Stimulated activated effector memory CD8-positive, alpha-beta T cell treated with anti-CD3 and anti-CD28 coated beads, Interleukin-12 subunit alpha, Interleukin-12 subunit beta, amount 100 ng/mL, for 72 hours (primary cell): Measurements from ENCODE around the gene PRR36.

Experiments used
- ATAC-seq: fragments of 150-1000 bp; cut with Tn5 transposase; 2 replicates; pipeline ENCODE4 v1.10.0; 2021
- DNase-seq, 2 donors: peaks; one replicate each; pipeline ENCODE4 v3.0.0; 2021 to 2022; ENCODE audit warnings: low spot score in 2 of 2
- H3K27ac Mint-ChIP-seq: one replicate; pipeline ENCODE4 v1.8.0; 2022; ENCODE audit warnings: mild to moderate bottlenecking, mixed read lengths
- H3K36me3 Mint-ChIP-seq: one replicate; pipeline ENCODE4 v1.8.0; 2022; ENCODE audit warnings: mild to moderate bottlenecking, mixed read lengths
- H3K4me1 Mint-ChIP-seq: one replicate; pipeline ENCODE4 v1.8.0; 2022; ENCODE audit warnings: mixed read lengths
- H3K4me3 Mint-ChIP-seq: one replicate; pipeline ENCODE4 v1.8.0; 2022; ENCODE audit warnings: mild to moderate bottlenecking, mixed read lengths
- H3K9me3 Mint-ChIP-seq: one replicate; pipeline ENCODE4 v1.8.0; 2022; ENCODE audit warnings: mixed read lengths

The PRR36 gene

GRCh38 chr19:7907544-7907943, 33.4 kb upstream of the PRR36 start:
- no peaks in the 10 kb centered on the region for H3K9me3 Mint-ChIP-seq
- no peak for DNase-seq
- H3K27ac Mint-ChIP-seq, result no peak overlapping the region
- peaks cover 51% of the 10 kb centered on the region for H3K36me3 Mint-ChIP-seq
- no peak overlapping the region for H3K4me3 Mint-ChIP-seq
- ATAC-seq, result no peak
- peaks cover 41% of the 10 kb centered on the region for H3K4me1 Mint-ChIP-seq

DNA sequence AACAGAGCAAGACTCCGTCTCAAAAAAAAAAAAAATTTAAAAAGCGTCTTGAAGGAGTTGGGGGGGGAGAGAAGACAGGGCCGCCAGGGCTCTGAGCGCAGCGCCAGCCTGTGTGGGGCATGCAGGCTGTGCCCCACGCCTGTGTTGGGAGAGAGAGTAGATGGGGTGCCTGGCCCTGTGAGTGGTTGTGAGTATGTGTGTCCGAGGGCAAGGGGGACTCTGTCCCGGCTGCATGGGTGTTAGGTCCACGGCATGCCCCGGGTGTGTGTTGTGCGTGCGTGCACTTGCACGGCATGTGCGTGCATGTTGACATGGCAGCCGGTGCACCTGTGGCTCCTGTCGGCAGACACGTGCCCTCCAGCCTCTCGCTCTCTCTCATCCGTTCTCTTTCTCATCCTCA, 32.9 kb upstream of the PRR36 start:
- DNase-seq (peak in 1 of 2 donors; percentile 49), ATAC-seq (no peak)
- Mint-ChIP-seq H3K27ac (no peak overlapping the region), H3K9me3 (no peaks in the 10 kb centered on the region), H3K36me3 (peaks cover 50% of the 10 kb centered on the region), H3K4me1 (peaks cover 42% of the 10 kb centered on the region), H3K4me3 (no peak overlapping the region)

DNA sequence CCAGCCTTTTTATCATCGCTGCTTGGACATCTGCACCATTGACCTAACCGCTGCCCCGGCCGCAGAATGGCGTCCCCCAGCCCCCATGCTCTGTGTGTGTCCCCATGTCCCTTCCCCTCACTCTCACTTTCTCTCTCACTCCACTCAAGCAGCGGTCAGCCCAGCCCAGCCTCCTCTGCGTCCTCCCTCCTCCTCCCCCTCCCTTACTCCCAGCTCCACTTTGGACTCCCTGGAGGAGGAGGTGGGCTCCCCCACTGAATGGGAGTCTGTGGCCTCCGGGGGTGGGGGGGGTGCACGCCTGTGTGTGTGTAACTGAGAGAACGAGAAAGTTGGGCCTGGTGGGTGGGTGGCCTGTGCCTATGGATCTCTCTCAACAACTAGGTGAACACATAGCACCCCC, 31.7 kb upstream of the PRR36 start:
- no peak for ATAC-seq
- H3K27ac Mint-ChIP-seq, result peak overlapping the region; percentile 96
- DNase-seq, result no peak
- H3K4me3 Mint-ChIP-seq, result peak overlapping the region; percentile 95
- H3K4me1 Mint-ChIP-seq, result peaks cover 42% of the 10 kb centered on the region
- H3K36me3 Mint-ChIP-seq, result peaks cover 50% of the 10 kb centered on the region
- H3K9me3 Mint-ChIP-seq, result no peaks in the 10 kb centered on the region

DNA sequence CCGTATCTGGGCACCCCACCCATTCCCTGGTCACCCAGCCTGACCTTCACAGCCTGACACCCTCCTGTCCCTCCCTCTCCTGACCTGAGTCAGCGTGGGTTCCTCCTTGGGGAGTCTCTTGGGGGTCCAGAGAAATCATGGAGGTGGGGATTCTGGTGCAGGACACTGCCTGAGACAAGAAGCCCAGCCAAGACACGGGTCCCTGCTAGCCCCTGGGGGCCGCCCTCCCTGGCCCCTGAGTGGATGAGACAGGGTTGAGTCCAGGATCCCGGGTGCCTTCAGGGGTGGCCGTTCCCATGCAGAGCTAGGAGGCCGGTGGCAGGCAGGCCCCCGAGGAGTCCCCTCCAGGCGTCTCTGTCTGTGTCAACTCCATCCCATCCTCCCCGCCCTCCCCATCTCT, 31.1 kb upstream of the PRR36 start:
- no peak for ATAC-seq
- DNase-seq, result peak in 1 of 2 donors; percentile 52
- peak overlapping the region; percentile 96 for H3K27ac Mint-ChIP-seq
- H3K36me3 Mint-ChIP-seq, result peaks cover 44% of the 10 kb centered on the region
- H3K9me3 Mint-ChIP-seq, result no peaks in the 10 kb centered on the region
- H3K4me1 Mint-ChIP-seq, result peaks cover 42% of the 10 kb centered on the region
- peak overlapping the region; percentile 95 for H3K4me3 Mint-ChIP-seq

- peak; percentile 67 for ATAC-seq
- Mint-ChIP-seq H3K36me3 (peaks cover 43% of the 10 kb centered on the region), H3K9me3 (no peaks in the 10 kb centered on the region), H3K4me3 (peak overlapping the region; percentile 95), H3K27ac (peak overlapping the region; percentile 96), H3K4me1 (peaks cover 42% of the 10 kb centered on the region)
- peak; percentile 70 to 88 for DNase-seq
These were observed 30.2 kb upstream of the PRR36 start for GRCh38 chr19:7904074-7905020.

DNA sequence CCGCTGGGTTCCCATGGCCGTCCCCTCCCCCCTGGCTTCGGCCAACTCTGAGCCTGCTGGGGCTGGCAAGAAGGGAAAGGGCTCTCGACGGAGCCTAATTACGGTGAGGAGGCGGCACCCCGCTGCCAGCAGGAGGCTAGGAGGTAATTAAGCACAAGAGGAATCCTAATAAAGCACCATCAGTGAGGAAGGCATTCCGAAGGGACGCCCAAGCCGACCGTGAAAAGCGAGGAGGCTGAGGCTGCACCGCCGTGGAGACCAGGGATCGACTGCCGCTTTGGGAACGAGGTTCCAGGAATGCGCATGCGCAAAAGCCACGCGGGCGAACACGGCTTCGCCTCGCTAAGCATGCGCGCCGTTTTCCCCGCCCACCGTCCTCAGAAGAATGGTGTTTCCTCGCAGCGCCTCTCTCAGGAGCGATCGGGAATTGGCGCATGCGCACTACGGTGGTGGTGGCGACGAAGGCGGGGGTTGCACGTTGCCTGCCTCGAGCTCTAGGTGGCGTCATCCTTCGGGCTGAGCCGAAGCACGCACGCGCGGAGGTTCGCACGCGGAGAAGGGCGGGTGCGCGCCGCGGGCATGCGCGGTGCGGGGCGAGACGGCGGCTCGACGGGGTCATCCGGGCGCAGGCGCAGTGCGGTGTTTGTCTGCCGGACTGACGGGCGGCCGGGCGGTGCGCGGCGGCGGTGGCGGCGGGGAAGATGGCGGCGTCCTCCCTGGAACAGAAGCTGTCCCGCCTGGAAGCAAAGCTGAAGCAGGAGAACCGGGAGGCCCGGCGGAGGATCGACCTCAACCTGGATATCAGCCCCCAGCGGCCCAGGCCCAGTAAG, 29.3 kb upstream of the PRR36 start, which contains the start of gene MAP2K7:
Gene MAP2K7 (plus strand): TSS at position 634 of the 830 bp plus-strand sequence. CDS start 68 bp downstream, at position 702.
- H3K4me3 Mint-ChIP-seq, result peak within 1 kb of the TSS; percentile 95
- peaks cover 43% of the 10 kb centered on the region for H3K36me3 Mint-ChIP-seq
- peak within 1 kb of the TSS; percentile 96 for H3K27ac Mint-ChIP-seq
- ATAC-seq (peak; percentile 82), DNase-seq (peak; percentile 100)
- H3K9me3 Mint-ChIP-seq, result no peaks in the 10 kb centered on the region
- H3K4me1 Mint-ChIP-seq, result peaks cover 42% of the 10 kb centered on the region

DNA sequence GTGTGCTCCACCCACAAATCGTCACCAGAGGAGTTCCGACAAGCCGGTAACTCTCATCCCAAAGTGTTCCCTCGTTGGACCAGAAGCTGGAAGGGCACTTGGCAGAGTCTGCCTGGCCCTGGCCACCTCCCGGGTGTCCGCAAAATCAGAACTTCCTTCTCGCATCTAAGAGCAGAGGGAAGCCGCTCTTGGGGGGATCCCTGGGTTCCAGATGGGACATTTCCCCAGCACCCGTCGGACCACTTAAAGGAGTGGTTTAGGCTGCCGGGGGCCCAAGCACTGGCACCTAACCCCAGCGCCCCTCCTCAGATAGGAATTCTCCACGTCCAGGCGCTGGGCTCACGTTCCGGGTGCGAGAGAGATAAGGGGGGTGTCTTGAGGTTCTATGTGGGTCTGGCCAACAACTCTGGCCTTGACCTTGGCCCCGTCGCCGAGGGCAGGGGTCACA, 28.6 kb upstream of the PRR36 start:
- H3K9me3 Mint-ChIP-seq, result no peaks in the 10 kb centered on the region
- ATAC-seq, result no peak
- DNase-seq, result no peak
- peak overlapping the region; percentile 95 for H3K4me3 Mint-ChIP-seq
- peaks cover 42% of the 10 kb centered on the region for H3K4me1 Mint-ChIP-seq
- peak overlapping the region; percentile 96 for H3K27ac Mint-ChIP-seq
- H3K36me3 Mint-ChIP-seq, result peaks cover 43% of the 10 kb centered on the region

GRCh38 chr19:7901337-7901736, 27.1 kb upstream of the PRR36 start:
- Mint-ChIP-seq H3K36me3 (peaks cover 32% of the 10 kb centered on the region), H3K4me3 (no peak overlapping the region), H3K27ac (no peak overlapping the region), H3K4me1 (peaks cover 35% of the 10 kb centered on the region), H3K9me3 (no peaks in the 10 kb centered on the region)
- DNase-seq (no peak), ATAC-seq (no peak)

GRCh38 chr19:7900931-7901330, 26.7 kb upstream of the PRR36 start:
- peaks cover 31% of the 10 kb centered on the region for H3K4me1 Mint-ChIP-seq
- ATAC-seq (no peak), DNase-seq (no peak)
- no peaks in the 10 kb centered on the region for H3K9me3 Mint-ChIP-seq
- H3K27ac Mint-ChIP-seq, result no peak overlapping the region
- peaks cover 32% of the 10 kb centered on the region for H3K36me3 Mint-ChIP-seq
- H3K4me3 Mint-ChIP-seq, result no peak overlapping the region

GRCh38 chr19:7900401-7900870, 26.2 kb upstream of the PRR36 start:
- Mint-ChIP-seq H3K9me3 (no peaks in the 10 kb centered on the region), H3K36me3 (peaks cover 27% of the 10 kb centered on the region), H3K27ac (no peak overlapping the region), H3K4me1 (peaks cover 26% of the 10 kb centered on the region), H3K4me3 (no peak overlapping the region)
- DNase-seq (no peak), ATAC-seq (no peak)

- peaks cover 21% of the 10 kb centered on the region for H3K36me3 Mint-ChIP-seq
- DNase-seq (no peak), ATAC-seq (no peak)
- no peaks in the 10 kb centered on the region for H3K9me3 Mint-ChIP-seq
- H3K27ac Mint-ChIP-seq, result no peak overlapping the region
- no peak overlapping the region for H3K4me3 Mint-ChIP-seq
- peaks cover 20% of the 10 kb centered on the region for H3K4me1 Mint-ChIP-seq
These were observed 25.7 kb upstream of the PRR36 start for GRCh38 chr19:7899751-7900378.

DNA sequence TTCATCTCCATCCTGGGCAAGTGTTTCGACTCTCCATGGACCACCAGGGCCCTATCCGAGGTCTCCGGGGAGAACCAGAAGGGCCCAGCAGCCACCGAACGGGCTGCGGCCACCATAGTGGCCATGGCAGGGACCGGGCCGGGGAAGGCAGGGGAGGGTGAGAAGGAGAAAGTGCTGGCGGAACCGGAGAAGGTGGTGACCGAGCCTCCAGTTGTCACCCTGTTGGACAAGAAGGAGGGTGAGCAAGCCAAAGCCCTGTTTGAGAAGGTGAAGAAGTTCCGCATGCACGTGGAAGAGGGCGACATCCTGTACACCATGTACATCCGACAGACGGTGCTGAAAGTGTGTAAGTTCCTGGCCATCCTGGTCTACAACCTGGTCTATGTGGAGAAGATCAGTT, 24.8 kb upstream of the PRR36 start:
- H3K4me1 Mint-ChIP-seq, result peaks cover 14% of the 10 kb centered on the region
- ATAC-seq, result no peak

GRCh38 chr19:7897292-7897691, 23.1 kb upstream of the PRR36 start:
- no peak for DNase-seq
- H3K9me3 Mint-ChIP-seq, result no peaks in the 10 kb centered on the region
- ATAC-seq, result no peak
- no peaks in the 10 kb centered on the region for H3K36me3 Mint-ChIP-seq
- no peak overlapping the region for H3K27ac Mint-ChIP-seq
- H3K4me3 Mint-ChIP-seq, result no peak overlapping the region
- no peaks in the 10 kb centered on the region for H3K4me1 Mint-ChIP-seq

More for the DNA sequence above, 24.8 kb upstream of the PRR36 start:
- Mint-ChIP-seq H3K27ac (no peak overlapping the region), H3K36me3 (peaks cover 12% of the 10 kb centered on the region), H3K9me3 (no peaks in the 10 kb centered on the region), H3K4me3 (no peak overlapping the region)
- no peak for DNase-seq

- Mint-ChIP-seq H3K4me3 (no peak overlapping the region), H3K9me3 (no peaks in the 10 kb centered on the region), H3K36me3 (no peaks in the 10 kb centered on the region), H3K4me1 (no peaks in the 10 kb centered on the region), H3K27ac (no peak overlapping the region)
- DNase-seq, result no peak
- ATAC-seq, result no peak
These were observed 21.4 kb upstream of the PRR36 start for GRCh38 chr19:7895565-7895964.
